ENCODE results near the gene MIDN.

MIDN gene

DNA sequence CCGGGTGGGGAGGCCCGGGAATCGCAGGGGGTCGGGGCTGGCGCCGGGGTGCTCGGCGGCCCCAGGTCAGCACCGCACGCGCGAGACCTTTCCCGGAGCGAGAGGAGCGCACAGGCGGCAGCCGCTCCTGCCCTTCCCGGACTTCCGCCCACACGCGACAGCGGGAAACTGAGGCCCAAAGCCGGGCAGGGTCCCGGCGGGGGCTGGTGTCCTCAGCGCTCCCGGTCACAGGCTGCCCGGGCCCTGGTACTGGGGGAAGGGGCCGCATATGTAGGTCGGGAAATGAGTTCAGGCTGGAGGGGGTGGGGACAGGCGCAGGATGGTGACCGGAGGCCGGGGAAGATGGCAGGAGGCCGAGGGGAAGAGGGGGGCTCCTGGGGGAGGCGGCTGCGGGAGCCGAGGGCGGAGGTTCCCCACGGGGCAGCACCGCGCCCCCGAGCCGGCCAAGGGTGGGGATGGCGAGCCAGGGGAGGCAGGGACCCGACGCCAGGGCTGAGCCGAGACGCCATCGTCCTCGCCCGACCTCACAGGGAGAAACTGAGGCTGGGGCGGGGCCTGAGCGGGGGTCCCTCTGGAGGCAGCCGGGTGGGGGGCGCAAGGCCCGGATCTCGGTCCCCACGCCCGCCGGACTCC lies 11.2 kb upstream of the MIDN start (continued):
- TF ChIP-seq, protein P1, sequence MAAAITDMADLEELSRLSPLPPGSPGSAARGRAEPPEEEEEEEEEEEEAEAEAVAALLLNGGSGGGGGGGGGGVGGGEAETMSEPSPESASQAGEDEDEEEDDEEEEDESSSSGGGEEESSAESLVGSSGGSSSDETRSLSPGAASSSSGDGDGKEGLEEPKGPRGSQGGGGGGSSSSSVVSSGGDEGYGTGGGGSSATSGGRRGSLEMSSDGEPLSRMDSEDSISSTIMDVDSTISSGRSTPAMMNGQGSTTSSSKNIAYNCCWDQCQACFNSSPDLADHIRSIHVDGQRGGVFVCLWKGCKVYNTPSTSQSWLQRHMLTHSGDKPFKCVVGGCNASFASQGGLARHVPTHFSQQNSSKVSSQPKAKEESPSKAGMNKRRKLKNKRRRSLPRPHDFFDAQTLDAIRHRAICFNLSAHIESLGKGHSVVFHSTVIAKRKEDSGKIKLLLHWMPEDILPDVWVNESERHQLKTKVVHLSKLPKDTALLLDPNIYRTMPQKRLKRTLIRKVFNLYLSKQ (tag by site-specific recombination; IDR thresholded peaks at IDR 0.05; ENCODE audit: borderline replicate concordance), result no peak
- TF ChIP-seq, protein P2, sequence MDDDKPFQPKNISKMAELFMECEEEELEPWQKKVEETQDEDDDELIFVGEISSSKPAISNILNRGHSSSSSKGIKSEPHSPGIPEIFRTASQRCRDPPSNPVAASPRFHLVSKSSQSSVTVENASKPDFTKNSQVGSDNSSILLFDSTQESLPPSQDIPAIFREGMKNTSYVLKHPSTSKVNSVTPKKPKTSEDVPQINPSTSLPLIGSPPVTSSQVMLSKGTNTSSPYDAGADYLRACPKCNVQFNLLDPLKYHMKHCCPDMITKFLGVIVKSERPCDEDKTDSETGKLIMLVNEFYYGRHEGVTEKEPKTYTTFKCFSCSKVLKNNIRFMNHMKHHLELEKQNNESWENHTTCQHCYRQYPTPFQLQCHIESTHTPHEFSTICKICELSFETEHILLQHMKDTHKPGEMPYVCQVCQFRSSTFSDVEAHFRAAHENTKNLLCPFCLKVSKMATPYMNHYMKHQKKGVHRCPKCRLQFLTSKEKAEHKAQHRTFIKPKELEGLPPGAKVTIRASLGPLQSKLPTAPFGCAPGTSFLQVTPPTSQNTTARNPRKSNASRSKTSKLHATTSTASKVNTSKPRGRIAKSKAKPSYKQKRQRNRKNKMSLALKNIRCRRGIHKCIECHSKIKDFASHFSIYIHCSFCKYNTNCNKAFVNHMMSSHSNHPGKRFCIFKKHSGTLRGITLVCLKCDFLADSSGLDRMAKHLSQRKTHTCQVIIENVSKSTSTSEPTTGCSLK (tag by site-specific recombination; IDR thresholded peaks at IDR 0.05), result no peak
- TF ChIP-seq ZNF214 (tag by site-specific recombination; IDR thresholded peaks at IDR 0.05; ENCODE audit: borderline replicate concordance) (no peak), ZNF138 (tag by site-specific recombination; IDR thresholded peaks at IDR 0.05; ENCODE audit: borderline replicate concordance) (no peak), ZNF433 (tag by site-specific recombination; IDR thresholded peaks at IDR 0.05; ENCODE audit: low read depth) (no peak), SALL2 (tag by site-specific recombination; IDR thresholded peaks at IDR 0.05; ENCODE audit: borderline replicate concordance) (no peak), ZNF677 (tag by site-specific recombination; IDR thresholded peaks at IDR 0.05) (no peak), WT1 (tag by site-specific recombination; IDR thresholded peaks at IDR 0.05) (0 out of 2 replicates have a peak, but pooled peaks have one; percentile 29), ZNF768 (tag by site-specific recombination; IDR thresholded peaks at IDR 0.05) (no peak), ZBTB17 (tag by site-specific recombination; IDR thresholded peaks at IDR 0.05) (no peak), ZNF311 (tag by site-specific recombination; IDR thresholded peaks at IDR 0.05; ENCODE audit: borderline replicate concordance) (no peak), GFI1B (tag by site-specific recombination; IDR thresholded peaks at IDR 0.05) (no peak), ZBTB1 (tag by site-specific recombination; IDR thresholded peaks at IDR 0.05) (no peak), ZNF423 (tag by site-specific recombination; IDR thresholded peaks at IDR 0.05) (no peak), ZNF175 (tag by site-specific recombination; IDR thresholded peaks at IDR 0.05) (no peak)
- TF ChIP-seq, protein P3, sequence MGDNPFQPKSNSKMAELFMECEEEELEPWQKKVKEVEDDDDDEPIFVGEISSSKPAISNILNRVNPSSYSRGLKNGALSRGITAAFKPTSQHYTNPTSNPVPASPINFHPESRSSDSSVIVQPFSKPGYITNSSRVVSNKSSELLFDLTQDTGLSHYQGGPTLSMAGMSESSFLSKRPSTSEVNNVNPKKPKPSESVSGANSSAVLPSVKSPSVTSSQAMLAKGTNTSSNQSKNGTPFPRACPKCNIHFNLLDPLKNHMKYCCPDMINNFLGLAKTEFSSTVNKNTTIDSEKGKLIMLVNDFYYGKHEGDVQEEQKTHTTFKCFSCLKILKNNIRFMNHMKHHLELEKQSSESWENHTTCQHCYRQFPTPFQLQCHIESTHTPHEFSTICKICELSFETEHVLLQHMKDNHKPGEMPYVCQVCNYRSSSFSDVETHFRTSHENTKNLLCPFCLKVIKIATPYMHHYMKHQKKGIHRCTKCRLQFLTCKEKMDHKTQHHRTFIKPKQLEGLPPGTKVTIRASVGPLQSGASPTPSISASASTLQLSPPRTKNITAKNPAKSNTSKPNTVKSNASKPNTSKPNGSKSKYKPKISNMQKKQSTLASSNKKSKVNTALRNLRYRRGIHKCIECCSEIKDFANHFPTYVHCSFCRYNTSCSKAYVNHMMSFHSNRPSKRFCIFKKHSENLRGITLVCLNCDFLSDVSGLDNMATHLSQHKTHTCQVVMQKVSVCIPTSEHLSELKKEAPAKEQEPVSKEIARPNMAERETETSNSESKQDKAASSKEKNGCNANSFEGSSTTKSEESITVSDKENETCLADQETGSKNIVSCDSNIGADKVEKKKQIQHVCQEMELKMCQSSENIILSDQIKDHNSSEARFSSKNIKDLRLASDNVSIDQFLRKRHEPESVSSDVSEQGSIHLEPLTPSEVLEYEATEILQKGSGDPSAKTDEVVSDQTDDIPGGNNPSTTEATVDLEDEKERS (tag by site-specific recombination; IDR thresholded peaks at IDR 0.05), result no peak
- TF ChIP-seq, protein P4, sequence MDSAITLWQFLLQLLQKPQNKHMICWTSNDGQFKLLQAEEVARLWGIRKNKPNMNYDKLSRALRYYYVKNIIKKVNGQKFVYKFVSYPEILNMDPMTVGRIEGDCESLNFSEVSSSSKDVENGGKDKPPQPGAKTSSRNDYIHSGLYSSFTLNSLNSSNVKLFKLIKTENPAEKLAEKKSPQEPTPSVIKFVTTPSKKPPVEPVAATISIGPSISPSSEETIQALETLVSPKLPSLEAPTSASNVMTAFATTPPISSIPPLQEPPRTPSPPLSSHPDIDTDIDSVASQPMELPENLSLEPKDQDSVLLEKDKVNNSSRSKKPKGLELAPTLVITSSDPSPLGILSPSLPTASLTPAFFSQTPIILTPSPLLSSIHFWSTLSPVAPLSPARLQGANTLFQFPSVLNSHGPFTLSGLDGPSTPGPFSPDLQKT (IDR thresholded peaks at IDR 0.05; ENCODE audit: borderline replicate concordance, low read depth, low read length), result no peak
- TF ChIP-seq, protein P5, sequence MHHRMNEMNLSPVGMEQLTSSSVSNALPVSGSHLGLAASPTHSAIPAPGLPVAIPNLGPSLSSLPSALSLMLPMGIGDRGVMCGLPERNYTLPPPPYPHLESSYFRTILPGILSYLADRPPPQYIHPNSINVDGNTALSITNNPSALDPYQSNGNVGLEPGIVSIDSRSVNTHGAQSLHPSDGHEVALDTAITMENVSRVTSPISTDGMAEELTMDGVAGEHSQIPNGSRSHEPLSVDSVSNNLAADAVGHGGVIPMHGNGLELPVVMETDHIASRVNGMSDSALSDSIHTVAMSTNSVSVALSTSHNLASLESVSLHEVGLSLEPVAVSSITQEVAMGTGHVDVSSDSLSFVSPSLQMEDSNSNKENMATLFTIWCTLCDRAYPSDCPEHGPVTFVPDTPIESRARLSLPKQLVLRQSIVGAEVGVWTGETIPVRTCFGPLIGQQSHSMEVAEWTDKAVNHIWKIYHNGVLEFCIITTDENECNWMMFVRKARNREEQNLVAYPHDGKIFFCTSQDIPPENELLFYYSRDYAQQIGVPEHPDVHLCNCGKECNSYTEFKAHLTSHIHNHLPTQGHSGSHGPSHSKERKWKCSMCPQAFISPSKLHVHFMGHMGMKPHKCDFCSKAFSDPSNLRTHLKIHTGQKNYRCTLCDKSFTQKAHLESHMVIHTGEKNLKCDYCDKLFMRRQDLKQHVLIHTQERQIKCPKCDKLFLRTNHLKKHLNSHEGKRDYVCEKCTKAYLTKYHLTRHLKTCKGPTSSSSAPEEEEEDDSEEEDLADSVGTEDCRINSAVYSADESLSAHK (tag by site-specific recombination; IDR thresholded peaks at IDR 0.05), result no peak
- TF ChIP-seq, protein P6, sequence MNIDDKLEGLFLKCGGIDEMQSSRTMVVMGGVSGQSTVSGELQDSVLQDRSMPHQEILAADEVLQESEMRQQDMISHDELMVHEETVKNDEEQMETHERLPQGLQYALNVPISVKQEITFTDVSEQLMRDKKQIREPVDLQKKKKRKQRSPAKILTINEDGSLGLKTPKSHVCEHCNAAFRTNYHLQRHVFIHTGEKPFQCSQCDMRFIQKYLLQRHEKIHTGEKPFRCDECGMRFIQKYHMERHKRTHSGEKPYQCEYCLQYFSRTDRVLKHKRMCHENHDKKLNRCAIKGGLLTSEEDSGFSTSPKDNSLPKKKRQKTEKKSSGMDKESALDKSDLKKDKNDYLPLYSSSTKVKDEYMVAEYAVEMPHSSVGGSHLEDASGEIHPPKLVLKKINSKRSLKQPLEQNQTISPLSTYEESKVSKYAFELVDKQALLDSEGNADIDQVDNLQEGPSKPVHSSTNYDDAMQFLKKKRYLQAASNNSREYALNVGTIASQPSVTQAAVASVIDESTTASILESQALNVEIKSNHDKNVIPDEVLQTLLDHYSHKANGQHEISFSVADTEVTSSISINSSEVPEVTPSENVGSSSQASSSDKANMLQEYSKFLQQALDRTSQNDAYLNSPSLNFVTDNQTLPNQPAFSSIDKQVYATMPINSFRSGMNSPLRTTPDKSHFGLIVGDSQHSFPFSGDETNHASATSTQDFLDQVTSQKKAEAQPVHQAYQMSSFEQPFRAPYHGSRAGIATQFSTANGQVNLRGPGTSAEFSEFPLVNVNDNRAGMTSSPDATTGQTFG (tag by site-specific recombination; IDR thresholded peaks at IDR 0.05; ENCODE audit: borderline replicate concordance), result no peak
